Measurements from ENCODE around the gene GDF15. TPM values are rescaled to one million over a fixed set of nuclear protein-coding genes. Genes with fewer than 3 reads are reported as not detected.

GDF15 gene
- polyA plus RNA-seq, 3 donors = 0.36 TPM; not detected in 2

- H3K27ac Mint-ChIP-seq = peak overlapping the region; percentile 35 to 70 (median 61)
- Histone ChIP-seq H3K4me1 (ENCODE audit: control insufficient read depth in 1 of 2, insufficient read depth in 2 of 2, low read length in 2 of 2) (peaks cover 36 to 38% of the 10 kb centered on the region in 2 donors), H3K9me3 (replicated peaks in 1 of 2; ENCODE audit: control insufficient read depth in 1 of 2, insufficient read depth in 1 of 2, low read length in 2 of 2) (no peaks in the 10 kb centered on the region), H3K9ac (ENCODE audit: insufficient read depth, low read length, poor library complexity, severe bottlenecking) (no peak overlapping the region), H3K36me3 (replicated peaks in 1 of 2; ENCODE audit: control insufficient read depth in 1 of 2, insufficient read depth in 2 of 2, low read length in 2 of 2) (peaks cover 10 to 28% of the 10 kb centered on the region in 2 donors), H3K79me2 (ENCODE audit: insufficient read depth, low read length) (peaks cover 12% of the 10 kb centered on the region), H3K27me3 (ENCODE audit: control insufficient read depth in 2 of 2, insufficient read depth in 2 of 2, low read length in 2 of 2) (no peaks in the 10 kb centered on the region), H3K27ac (ENCODE audit: low read depth in 1 of 2, low read length in 2 of 2) (no peak overlapping the region), H4K20me1 (ENCODE audit: insufficient read depth, low read length) (peaks cover 9% of the 10 kb centered on the region), H3K4me2 (replicated peaks; ENCODE audit: extremely low read depth, low read length, poor library complexity, severe bottlenecking) (no peak overlapping the region), H3K4me3 (replicated peaks in 1 of 3; ENCODE audit: low read depth in 2 of 3, low read length in 3 of 3) (no peak overlapping the region), H2AFZ (ENCODE audit: insufficient read depth, low read depth, low read length, poor library complexity, severe bottlenecking) (no peak overlapping the region)
- 62% methylated on average over 7 of the region's 8 CpGs for WGBS (ENCODE audit: insufficient coverage)
- peaks cover 36 to 48% of the 10 kb centered on the region in 2 donors for H3K36me3 Mint-ChIP-seq
- H3K27me3 Mint-ChIP-seq (ENCODE audit: low read depth in 3 of 3) = peaks cover 0 to 5% (median 0%) of the 10 kb centered on the region in 3 donors
- peak overlapping the region in 1 of 2 donors; percentile 20 for H3K4me3 Mint-ChIP-seq
- TF ChIP-seq CTCF (IDR thresholded peaks at IDR 0.05) = no peak
- H3K4me1 Mint-ChIP-seq = peaks cover 46% of the 10 kb centered on the region
- intact Hi-C loops (cut with micrococcal nuclease) = loop anchor here in 1 of 2 donors (5.0 kb wide), 1 partner anchor 35 kb away; no protein-coding TSS in a partner anchor
- no peak for DNase-seq
- H3K9me3 Mint-ChIP-seq = no peaks in the 10 kb centered on the region
Observed at GRCh38 chr19:18342090-18342632, 43.8 kb upstream of the GDF15 start.

- H3K27me3 Mint-ChIP-seq (ENCODE audit: low read depth in 3 of 3) = peaks cover 0 to 1% (median 0%) of the 10 kb centered on the region in 3 donors
- Histone ChIP-seq H3K27me3 (ENCODE audit: control insufficient read depth in 2 of 2, insufficient read depth in 2 of 2, low read length in 2 of 2) (no peaks in the 10 kb centered on the region), H3K27ac (ENCODE audit: low read depth in 1 of 2, low read length in 2 of 2) (no peak overlapping the region), H3K4me1 (ENCODE audit: control insufficient read depth in 1 of 2, insufficient read depth in 2 of 2, low read length in 2 of 2) (peaks cover 27 to 28% of the 10 kb centered on the region in 2 donors), H4K20me1 (ENCODE audit: insufficient read depth, low read length) (peaks cover 27% of the 10 kb centered on the region), H3K36me3 (replicated peaks in 1 of 2; ENCODE audit: control insufficient read depth in 1 of 2, insufficient read depth in 2 of 2, low read length in 2 of 2) (peaks cover 10 to 28% of the 10 kb centered on the region in 2 donors), H2AFZ (ENCODE audit: insufficient read depth, low read depth, low read length, poor library complexity, severe bottlenecking) (no peak overlapping the region), H3K4me3 (replicated peaks in 1 of 3; ENCODE audit: low read depth in 2 of 3, low read length in 3 of 3) (no peak overlapping the region), H3K4me2 (replicated peaks; ENCODE audit: extremely low read depth, low read length, poor library complexity, severe bottlenecking) (no peak overlapping the region), H3K9ac (ENCODE audit: insufficient read depth, low read length, poor library complexity, severe bottlenecking) (no peak overlapping the region), H3K9me3 (replicated peaks in 1 of 2; ENCODE audit: control insufficient read depth in 1 of 2, insufficient read depth in 1 of 2, low read length in 2 of 2) (no peaks in the 10 kb centered on the region), H3K79me2 (ENCODE audit: insufficient read depth, low read length) (peaks cover 12% of the 10 kb centered on the region)
- H3K4me1 Mint-ChIP-seq = peaks cover 34% of the 10 kb centered on the region
- intact Hi-C loops (cut with micrococcal nuclease) = loop anchor here in 1 of 2 donors (5.0 kb wide), 1 partner anchor 33 kb away; no protein-coding TSS in a partner anchor
- TF ChIP-seq CTCF (IDR thresholded peaks at IDR 0.05) = no peak
- no peak overlapping the region for H3K4me3 Mint-ChIP-seq
- 70% methylated on average over 8 of the region's 13 CpGs for WGBS (ENCODE audit: insufficient coverage)
- no peak for DNase-seq
- H3K9me3 Mint-ChIP-seq = no peaks in the 10 kb centered on the region
- peak overlapping the region in 4 of 7 donors; percentile 57 to 71 (median 66) for H3K27ac Mint-ChIP-seq
- H3K36me3 Mint-ChIP-seq = peaks cover 48 to 71% of the 10 kb centered on the region in 2 donors
Observed at GRCh38 chr19:18344582-18344950, 41.4 kb upstream of the GDF15 start.

Data from CD14-positive monocyte (primary cell).